Posterior vena cava (tissue), 2 donors: Measurements from ENCODE around the gene TTC21A. TPM values are rescaled to one million over a fixed set of nuclear protein-coding genes. Genes with fewer than 3 reads are reported as not detected.
"Not testable (repeated sequence)": the region's sequence is repeated elsewhere in the genome, so short reads cannot be mapped to it uniquely, and the experiment has no call there.

Experiments
- DNase-seq: peaks from one replicate; pipeline ENCODE4 v3.0.0-alpha.2; 2020; ENCODE audit warnings: low spot score
- intact Hi-C, 2 donors: fragments of 100-400 bp; cut with DNase I; formaldehyde crosslinking; loops; one replicate each; pipeline versions ENCODE4 v1.14.1 to v1.14.2; 2022 to 2023
- total RNA-seq, 2 donors: library from RNA; stranded (reverse); fragmentation: NEBNext Ultra II Directional; extraction: Animal tissue kit (Norgen Biotek cat#: 25700); gene quantifications; one replicate each; pipeline ENCODE4 v1.2.1, GENCODE V29; 2021
- donor health status: DM: yes; HTN: yes; CAD: no.
- donor health status: DM: yes; HTN: yes; CAD: no.

Gene TTC21A
- total RNA-seq, 2 donors from 2014 or later, result 3.0 to 5.4 TPM

DNA sequence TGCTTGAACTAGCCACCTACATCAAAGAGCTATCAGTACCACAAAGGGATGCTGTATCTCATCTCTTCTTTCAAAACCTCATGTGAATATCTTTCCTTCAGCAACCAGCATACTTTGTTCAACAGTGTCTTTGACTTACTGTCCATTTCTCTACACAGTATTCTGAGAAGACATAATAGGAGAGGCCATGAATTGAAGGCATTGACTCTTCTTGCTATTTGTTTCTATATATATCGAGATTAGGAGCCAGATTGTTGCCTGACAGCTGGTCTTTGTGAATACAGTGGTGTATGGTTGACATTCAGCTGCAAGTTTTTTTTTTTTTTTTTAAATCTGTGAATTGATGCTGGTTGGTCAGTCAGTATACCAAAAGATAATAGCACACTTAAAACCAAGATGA, 58.0 kb downstream of the TTC21A start:
- intact Hi-C loops, result no loop called here
- no peak for DNase-seq

- DNase-seq, result no peak
- intact Hi-C loops, result no loop called here
Measured at GRCh38 chr3:39166134-39166710, 58.7 kb downstream of the TTC21A start.

- intact Hi-C loops, result no loop called here
- no peak for DNase-seq
Measured at GRCh38 chr3:39166932-39167532, 59.6 kb downstream of the TTC21A start.

DNA sequence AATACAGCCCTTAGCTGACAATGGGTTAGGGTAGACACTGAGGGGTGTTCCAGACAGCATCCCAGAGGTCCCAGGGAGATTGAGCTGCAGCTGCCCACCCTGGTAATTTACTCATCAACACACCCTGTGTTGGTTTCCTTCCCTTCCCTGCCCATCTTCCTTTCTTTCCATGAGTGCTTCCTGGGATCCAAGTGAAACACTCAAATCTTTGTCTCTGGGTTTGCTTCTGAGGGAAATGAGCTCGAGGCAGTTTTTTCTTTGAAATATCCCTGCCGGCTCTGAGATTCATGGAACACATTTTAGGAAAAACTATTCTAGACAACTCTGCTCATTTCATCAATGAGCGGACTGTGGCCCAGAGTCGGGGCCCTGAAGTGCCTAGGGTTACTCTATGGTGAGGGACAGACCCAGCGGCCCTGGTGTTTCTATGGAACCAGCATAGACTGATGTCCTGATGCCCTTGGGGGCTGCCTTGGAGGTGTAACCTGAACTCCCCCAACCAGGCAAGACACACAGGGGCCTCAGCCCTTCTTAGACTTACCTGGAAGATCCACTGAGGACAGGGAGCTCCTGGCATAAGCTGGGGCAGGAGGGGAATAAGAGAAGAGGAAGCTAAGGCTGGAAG, 60.8 kb downstream of the TTC21A start:
- no peak for DNase-seq
- intact Hi-C loops, result no loop called here

DNA sequence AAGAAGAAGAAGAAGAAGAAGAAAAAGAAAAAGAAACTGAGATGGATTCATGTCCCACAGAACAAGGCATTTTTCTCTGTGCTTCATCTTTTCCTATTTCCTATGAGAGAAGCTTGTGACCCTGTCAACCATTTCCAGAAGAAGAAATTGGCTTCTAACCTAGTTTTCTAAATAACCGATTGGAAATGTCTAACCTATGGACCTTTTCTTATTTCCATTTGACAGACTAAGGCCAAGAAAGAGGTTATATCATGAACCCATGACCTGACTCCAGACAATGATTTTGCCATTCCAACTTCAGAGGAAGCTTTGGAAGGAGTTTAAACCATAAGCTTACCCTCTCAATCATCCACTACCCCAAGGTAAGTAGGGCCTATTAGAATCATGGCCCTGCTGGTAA, 62.2 kb downstream of the TTC21A start:
- DNase-seq, result no peak
- intact Hi-C loops, result loop anchor here in 1 of 2 donors (10.0 kb wide), 1 partner anchor 1245 kb away; no protein-coding TSS in a partner anchor

DNA sequence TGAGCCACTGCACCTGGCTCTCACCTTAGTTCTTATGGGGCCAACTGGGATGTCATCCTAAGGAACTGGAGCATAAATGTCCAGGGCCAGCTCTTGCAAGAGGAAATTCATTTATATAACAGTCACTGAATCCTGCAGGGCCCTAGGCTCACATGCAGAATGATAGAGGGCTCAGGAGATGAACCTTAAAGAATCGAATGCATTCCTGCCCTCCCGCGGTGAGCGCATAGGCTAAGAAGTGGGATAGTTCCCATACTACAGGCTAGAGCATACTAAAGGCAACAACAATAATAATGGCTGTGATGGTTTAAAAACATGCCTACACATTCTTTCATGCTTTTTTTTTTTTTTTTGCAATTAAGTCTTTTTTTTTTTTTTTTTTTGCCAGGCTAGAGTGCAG, 63.0 kb downstream of the TTC21A start:
- no peak for DNase-seq
- intact Hi-C loops, result loop anchor here in 1 of 2 donors (10.0 kb wide), 1 partner anchor 1246 kb away; no protein-coding TSS in a partner anchor

DNA sequence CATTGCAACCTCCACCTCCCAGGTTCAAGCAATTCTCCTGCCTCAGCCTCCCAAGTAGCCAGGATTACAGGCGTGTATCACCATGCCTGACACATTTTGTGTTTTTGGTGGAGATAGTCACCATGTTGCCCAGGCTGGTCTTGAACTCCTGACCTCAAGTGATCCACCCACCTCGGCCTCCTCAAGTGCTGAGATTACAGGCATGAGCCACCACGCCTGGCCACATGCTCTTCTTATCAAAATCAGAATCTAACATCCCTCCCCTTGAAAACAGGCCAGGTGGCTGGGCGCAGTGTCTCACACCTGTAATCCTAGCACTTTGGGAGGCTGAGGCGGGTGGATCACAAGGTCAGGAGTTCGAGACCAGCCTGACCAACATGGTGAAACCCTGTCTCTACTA, 63.4 kb downstream of the TTC21A start:
- DNase-seq, result not testable (repeated sequence)
- intact Hi-C loops, result loop anchor here in 1 of 2 donors (10.0 kb wide), 1 partner anchor 1246 kb away; no protein-coding TSS in a partner anchor

- no peak for DNase-seq
- intact Hi-C loops, result loop anchor here in 1 of 2 donors (10.0 kb wide), 1 partner anchor 1247 kb away; no protein-coding TSS in a partner anchor
Measured at GRCh38 chr3:39171860-39172259, 64.4 kb downstream of the TTC21A start.

DNA sequence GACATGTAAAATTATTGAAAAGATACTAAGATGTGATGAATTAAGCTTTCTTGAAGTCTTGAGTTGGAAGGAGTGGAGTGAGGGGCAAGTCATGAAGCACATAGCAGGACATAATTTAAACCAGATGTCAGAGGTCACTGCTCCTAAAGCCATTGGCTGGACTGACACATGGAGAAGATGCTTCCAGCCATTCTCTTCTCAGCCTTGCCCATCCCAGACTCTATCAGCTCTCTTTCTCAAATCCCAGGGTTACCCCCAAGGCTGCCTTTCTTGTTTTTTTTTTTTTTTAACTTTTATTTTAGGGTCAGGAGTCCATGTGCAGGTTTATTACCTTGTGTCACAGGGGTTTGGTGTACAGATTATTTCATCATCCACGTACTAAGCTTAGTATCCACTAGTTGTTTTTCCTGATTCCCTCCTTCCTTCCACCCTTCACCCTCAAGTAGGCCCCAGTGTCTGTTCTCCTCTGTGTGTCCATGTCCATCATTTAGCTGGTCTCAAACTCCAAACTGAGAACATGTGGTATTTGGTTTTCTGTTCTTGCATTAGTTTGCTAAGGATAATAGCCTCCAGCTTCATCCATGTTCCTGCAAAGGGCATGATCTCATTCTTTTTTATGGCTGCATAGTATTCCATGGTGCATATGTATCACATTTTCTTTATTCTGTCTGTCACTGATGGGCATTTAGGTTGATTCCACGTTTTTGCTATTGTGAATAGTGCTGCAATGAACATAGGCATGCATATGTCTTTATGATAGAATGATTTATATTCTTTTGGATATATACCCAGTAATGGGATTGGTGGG, 66.0 kb downstream of the TTC21A start:
- no peak for DNase-seq
- intact Hi-C loops, result loop anchor here in 1 of 2 donors (10.0 kb wide), 1 partner anchor 1249 kb away; no protein-coding TSS in a partner anchor

DNA sequence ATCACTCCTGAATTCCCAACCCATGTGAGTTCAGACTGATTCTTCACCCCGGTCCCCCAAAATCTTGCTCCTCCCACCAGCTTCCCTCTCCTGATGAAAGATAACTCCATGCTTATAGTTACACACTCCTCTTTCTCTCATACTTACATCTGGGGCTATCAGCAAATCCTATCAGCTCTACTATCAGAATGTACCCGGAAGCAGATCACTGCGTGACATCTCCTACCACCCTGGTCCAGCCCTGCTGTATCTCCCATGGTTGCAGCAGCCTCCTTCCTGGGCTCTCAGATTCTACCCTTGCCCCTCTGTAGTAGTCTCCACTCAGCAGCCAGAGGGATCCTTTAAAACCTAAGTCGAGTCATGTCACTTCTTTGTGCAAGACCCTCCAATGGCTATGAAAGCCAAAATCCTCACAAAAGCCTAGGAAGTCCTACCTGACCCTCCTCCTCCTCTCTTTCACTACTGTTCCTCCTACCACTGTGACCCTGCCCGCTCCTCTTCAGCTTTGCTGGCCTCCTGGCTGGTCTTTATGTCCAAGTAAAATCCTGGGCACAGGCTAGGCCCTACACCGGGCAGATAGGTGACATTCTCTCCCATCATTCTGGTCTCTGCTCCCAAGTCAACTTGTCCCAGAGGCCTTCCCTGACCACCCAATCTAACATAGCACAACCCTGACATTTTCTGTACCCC, 68.7 kb downstream of the TTC21A start:
- intact Hi-C loops, result loop anchor here in 1 of 2 donors (10.0 kb wide), 1 partner anchor 1251 kb away; no protein-coding TSS in a partner anchor
- DNase-seq, result no peak

DNA sequence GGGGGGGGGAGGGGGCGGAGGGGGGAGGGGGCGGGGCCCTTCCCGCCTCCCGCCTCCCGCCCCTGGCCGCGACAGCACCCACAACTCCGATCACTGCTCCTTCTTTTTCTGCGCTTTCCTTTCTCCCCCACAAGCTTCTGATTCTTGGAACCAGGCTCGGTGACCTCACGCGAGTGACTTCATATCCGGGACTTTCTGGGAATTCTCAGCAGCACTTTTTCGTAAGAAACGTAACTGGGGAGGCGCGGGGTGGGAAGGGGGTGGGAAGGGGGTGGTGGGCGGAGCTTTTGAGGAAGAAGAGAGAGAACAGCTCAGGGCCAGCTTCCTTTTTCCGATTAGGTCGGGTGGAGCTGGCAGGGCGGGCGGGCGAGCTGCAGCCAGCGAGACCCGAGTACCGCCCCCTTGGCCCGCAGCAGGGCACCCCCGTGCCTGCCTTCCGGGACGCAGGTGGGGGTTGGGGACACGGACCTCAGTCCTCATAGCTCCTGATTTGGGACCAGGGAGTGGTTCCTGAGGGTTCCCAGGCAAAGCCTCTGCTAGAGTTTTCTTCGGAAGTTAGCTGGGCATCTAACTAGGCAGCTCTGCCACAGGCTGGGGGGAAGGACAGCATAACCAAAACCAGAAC, 70.3 kb downstream of the TTC21A start:
- intact Hi-C loops, result loop anchor here in 1 of 2 donors (10.0 kb wide), 1 partner anchor 1253 kb away; no protein-coding TSS in a partner anchor
- peak; percentile 96 for DNase-seq

DNA sequence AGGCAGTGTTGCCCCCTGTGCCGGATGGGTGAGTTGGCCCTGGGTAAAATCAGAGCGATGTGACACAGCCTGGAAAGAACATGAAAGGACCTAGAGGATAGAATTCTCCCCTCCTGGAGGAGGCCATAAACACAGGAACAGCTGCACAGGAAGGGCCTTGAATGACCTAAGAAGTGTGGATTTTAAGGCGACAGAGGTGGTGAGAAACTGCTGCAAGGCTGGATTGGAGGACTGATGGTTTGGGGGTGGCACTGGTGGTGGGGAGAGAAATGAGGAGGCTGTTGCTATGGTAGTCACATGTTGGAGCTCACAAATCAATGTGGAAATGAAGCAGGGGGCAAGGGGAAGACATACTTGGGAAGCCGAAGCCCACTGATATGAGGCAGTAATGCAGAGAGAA, 71.1 kb downstream of the TTC21A start:
- no peak for DNase-seq
- intact Hi-C loops, result loop anchor here in 1 of 2 donors (10.0 kb wide), 1 partner anchor 1254 kb away; no protein-coding TSS in a partner anchor

- intact Hi-C loops, result no loop called here
- DNase-seq, result no peak
Measured at GRCh38 chr3:39180183-39180545, 72.7 kb downstream of the TTC21A start.

DNA sequence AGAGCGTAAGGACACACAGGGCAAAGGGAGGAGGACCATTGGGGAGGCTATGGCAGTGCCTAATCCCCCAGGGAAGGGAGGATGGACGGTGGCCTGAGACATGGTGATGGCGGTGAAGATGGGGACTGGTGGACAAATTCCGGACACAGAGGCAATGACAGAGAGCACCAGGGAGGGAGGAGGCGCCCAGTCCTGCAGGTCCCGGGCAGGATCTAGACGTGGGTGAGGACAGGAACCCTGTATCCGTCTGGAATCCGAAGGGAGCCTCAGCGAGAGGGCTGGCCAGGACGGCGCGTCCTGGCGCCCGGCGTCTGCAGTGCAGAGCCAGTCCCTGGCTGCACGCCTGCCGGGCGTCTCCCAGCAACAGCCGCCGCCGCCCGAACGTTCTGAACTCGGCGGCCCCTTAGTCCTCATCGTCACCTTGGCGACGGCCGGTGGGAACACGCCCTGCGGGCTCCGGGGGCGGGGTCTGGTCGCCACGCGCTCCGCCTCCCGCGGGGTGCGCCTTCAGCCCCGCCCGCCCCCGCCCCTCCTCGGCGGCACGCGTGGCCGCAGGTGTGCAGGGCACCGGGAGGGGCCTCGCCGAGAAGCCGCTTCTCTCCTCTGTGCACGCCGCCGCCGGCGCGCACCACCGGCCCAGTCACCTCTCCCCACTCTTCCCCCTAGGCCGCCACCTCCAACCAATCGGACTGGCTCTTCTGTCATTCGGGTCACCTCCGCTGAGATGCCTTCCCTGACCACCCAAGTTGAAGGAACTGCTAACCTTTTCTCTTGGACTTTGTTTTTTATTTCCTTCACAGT, 73.3 kb downstream of the TTC21A start:
- intact Hi-C loops, result no loop called here
- DNase-seq, result peak; percentile 98

- DNase-seq, result no peak
- intact Hi-C loops, result no loop called here
Measured at GRCh38 chr3:39181408-39182335, 74.2 kb downstream of the TTC21A start.

DNA sequence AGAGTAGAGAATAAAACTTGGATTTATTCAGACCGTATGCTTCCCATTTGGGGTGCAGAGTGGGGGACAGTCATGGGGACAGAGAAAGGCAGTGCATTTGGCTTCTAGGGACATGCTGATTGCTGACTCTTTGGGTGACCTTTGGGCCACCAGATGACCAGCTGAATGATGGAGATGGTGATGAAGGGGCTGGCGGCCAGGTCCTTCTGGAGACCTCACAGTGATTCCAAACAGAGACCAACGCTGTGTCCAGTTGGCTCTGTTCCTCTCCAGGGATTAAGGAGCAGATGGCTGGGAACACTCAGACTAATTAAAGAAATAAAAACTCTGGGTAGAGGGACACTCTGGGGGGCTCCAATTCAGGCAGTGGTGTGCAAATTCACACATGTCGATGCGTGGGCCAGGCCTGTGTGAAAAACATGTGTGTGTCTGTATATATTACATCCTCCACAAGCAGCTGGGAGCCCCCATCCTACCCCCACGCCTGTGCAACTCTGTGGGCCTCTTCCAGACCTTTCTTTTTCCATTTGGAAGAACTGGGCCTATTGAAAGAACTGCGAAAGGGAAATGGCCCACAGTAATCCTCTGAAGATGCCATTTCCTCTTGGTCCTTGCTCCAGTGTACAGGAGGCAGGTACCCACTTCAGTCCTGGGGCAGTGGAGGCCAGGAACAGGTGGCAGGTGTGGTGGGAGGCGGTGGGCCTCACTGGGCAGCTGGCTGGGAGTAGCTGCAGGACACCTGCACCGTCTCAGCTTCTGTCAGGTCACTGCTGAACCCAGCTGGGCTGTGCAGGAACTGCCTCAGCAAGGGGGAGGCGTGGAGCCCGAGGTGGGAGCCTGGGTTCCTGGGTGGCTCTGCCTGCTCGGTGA, 76.0 kb downstream of the TTC21A start:
- no peak for DNase-seq

More for the DNA sequence above, 76.0 kb downstream of the TTC21A start:
- intact Hi-C loops, result no loop called here
